GM12878 (cell line): ENCODE data around the gene OLA1. TPM values are rescaled to one million over a fixed set of nuclear protein-coding genes. Genes with fewer than 3 reads are reported as not detected.

Experiments used
- ATAC-seq: fragments of 200-7000 bp; cut with Tn5 transposase; 3 replicates; pipeline ENCODE4 v1.9.1; 2020; ENCODE audit warnings: mild to moderate bottlenecking, moderate library complexity
- BruUV-seq: library from RNA; stranded (reverse); fragments of 400-500 nt; replicated peaks from 2 replicates; lab custom pipeline; 2021; lab: Mats Ljungman, UMichigan
- CTCF ChIA-PET: fragments of 300-600 bp; sonication (Branson Sonifier 250); formaldehyde crosslinking; extraction: SDS; loops from one replicate; lab custom pipeline; 2021; ENCODE audit warnings: inconsistent platforms; lab: Yijun Ruan, JAX
- POLR2A ChIA-PET: fragments of 350-600 bp; formaldehyde crosslinking; extraction: SDS; loops from one replicate; lab custom pipeline; 2021; ENCODE audit warnings: inconsistent platforms; lab: Charles Lee
- RAD21 ChIA-PET: fragments of 300-600 bp; sonication (Branson Sonifier 250); formaldehyde crosslinking; loops from one replicate; lab custom pipeline; 2023; ENCODE audit warnings: antibody characterized with exemption; ENCODE audit not compliant: unreplicated experiment; lab: Charles Lee
- SMC1A ChIA-PET: fragments of 300-600 bp; sonication (Branson Sonifier 250); formaldehyde crosslinking; loops from one replicate; lab custom pipeline; 2023; ENCODE audit not compliant: unreplicated experiment, uncharacterized antibody; lab: Charles Lee
- DNase-seq: peaks from one replicate; pipeline ENCODE4 v3.0.0-alpha.2; 2011; ENCODE audit warnings: low read depth, low spot score
- FAIRE-seq: peaks from 3 replicates; lab custom pipeline; 2011; peaks lifted over from hg19 to GRCh38; lab: Jason Lieb, UNC
- H2AFZ ChIP-seq: 2 replicates; pipeline ENCODE4 v1.6.0; 2011; ENCODE audit warnings: low read depth, low read length, control low read depth; ENCODE audit not compliant: control insufficient read depth
- H3K27ac ChIP-seq: 2 replicates; pipeline ENCODE4 v1.5.1; 2011; ENCODE audit warnings: control low read depth; ENCODE audit not compliant: control insufficient read depth, insufficient read depth
- H3K27me3 ChIP-seq, 2 experiments: replicated peaks in 1 of 2; 2 replicates each; pipeline versions ENCODE4 v1.6.0 to v1.6.1; 2011; ENCODE audit warnings: low read length in 1 of 2; ENCODE audit not compliant: control insufficient read depth in 2 of 2, insufficient read depth in 2 of 2
- H3K36me3 ChIP-seq, 2 experiments: 2 replicates each; pipeline ENCODE4 v1.5.1; 2011; ENCODE audit warnings: low read length in 1 of 2; ENCODE audit not compliant: control insufficient read depth in 2 of 2, insufficient read depth in 2 of 2
- H3K4me1 ChIP-seq: 2 replicates; pipeline ENCODE4 v1.6.1; 2011; ENCODE audit warnings: mild to moderate bottlenecking, low read length, moderate library complexity, mixed read lengths; ENCODE audit not compliant: control insufficient read depth, insufficient read depth
- H3K4me2 ChIP-seq: 2 replicates; pipeline ENCODE4 v1.6.0; 2011; ENCODE audit warnings: control low read depth; ENCODE audit not compliant: control insufficient read depth, insufficient read depth
- H3K4me3 ChIP-seq: fragments of 200-600 bp; sonication (generic); 2 replicates; pipeline ENCODE4 v1.5.1; 2016
- H3K79me2 ChIP-seq: 2 replicates; pipeline ENCODE4 v1.6.0; 2011; ENCODE audit warnings: low read length; ENCODE audit not compliant: control insufficient read depth, insufficient read depth
- H3K9ac ChIP-seq: 2 replicates; pipeline ENCODE4 v1.8.0; 2011; ENCODE audit warnings: low read length, control low read depth, mixed read lengths; ENCODE audit not compliant: control insufficient read depth, insufficient read depth
- H3K9me3 ChIP-seq: replicated peaks from 3 replicates; pipeline ENCODE4 v1.5.1; 2011; ENCODE audit warnings: mild to moderate bottlenecking, low read length; ENCODE audit not compliant: control insufficient read depth, insufficient read depth
- H4K20me1 ChIP-seq: 2 replicates; pipeline ENCODE4 v1.6.0; 2011; ENCODE audit not compliant: control insufficient read depth, insufficient read depth
- ASH2L ChIP-seq: fragments of 300-600, 200-600 bp; sonication (generic); IDR thresholded peaks from 2 replicates; pipeline ENCODE4 v1.6.1; 2017; ENCODE audit warnings: low read depth, mild to moderate bottlenecking, borderline replicate concordance
- TBL1XR1 ChIP-seq: IDR thresholded peaks from 2 replicates; pipeline ENCODE4 v1.6.1; 2012; ENCODE audit warnings: low read depth, low read length, improper control_type of control experiment
- WGBS: methylation state at CpG from one replicate; pipeline ENCODE4 v1.1.6; 2016; ENCODE audit warnings: low lambda C conversion rate; ENCODE audit not compliant: insufficient replicate concordance, insufficient coverage; ENCODE audit errors: missing lambda C conversion rate; 5-methylcytosine and 5-hydroxymethylcytosine counted together
- in situ Hi-C: fragments of 300-500 bp; cut with MboI; formaldehyde crosslinking; loops from 9 replicates; pipeline ENCODE4 v1.14.3; 2018; ENCODE audit warnings: mixed read lengths
- intact Hi-C: fragments of 100-400 bp; cut with micrococcal nuclease; formaldehyde crosslinking; loops from one replicate; pipeline ENCODE4 v1.14.2; 2022; ENCODE audit not compliant: unreplicated experiment
- polyA plus RNA-seq, 11 experiments: library from polyadenylated mRNA; depleted of rRNA in 4 of 11; unstranded in 6 of 11; stranded (reverse) in 5 of 11; fragments of >200 nt; fragmentation: Nextera tagmentation in 4 of 11; fragmentation: Illumina TruSeq in 1 of 11; extraction: Ambion mirVana in 4 of 11; extraction: Trizol in 1 of 11; gene quantifications; 1 replicate in 1 of 11; 2 replicates in 10 of 11; pipeline versions ENCODE4 v1.2.1 to v1.2.3, GENCODE V29; 2011 to 2016; ENCODE audit warnings: inconsistent platforms in 2 of 11, missing spikeins in 2 of 11, low read depth in 1 of 11
- total RNA-seq, 4 experiments: library from RNA; depleted of rRNA in 3 of 4; stranded (reverse); fragments of >200 nt in 3 of 4; fragmentation: Illumina TruSeq in 1 of 4; extraction: Trizol in 1 of 4; gene quantifications; 2 replicates each; pipeline versions ENCODE4 v1.2.1 to v1.2.3, GENCODE V29; 2013 to 2021
- TF ChIP-seq, protein P1 (sequence below): fragments of 450-650 bp; IDR thresholded peaks from 2 replicates; pipeline ENCODE4 v1.6.1; 2016; ENCODE audit warnings: mild to moderate bottlenecking, moderate library complexity, borderline replicate concordance

Gene OLA1
- total and polyA plus RNA-seq, 10 of the 15 experiments (the other 5 are each of a cell fraction or from before 2014, with no cell fraction given): 107 to 238 (median 142) TPM

DNA sequence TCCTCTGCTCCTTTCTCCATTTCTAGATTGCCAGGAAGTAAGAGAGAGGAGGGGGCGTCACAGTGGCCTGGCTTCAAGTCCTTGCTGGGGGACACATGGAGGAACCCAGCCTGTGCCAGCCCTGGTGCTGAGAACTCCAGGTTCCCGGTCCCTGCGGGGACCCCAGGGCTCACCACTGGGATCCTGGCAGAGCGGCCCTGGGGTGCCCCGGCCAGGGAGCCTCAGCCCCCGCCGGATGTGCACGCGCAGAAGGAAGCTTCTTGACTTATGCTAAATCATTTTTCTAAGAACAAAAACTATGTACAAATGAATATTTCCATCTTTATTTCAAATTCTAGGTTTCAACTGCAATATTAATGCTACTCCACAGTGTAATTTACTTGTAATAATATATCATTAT, 200.6 kb downstream of the OLA1 start:
- Histone ChIP-seq H4K20me1 (no peaks in the 10 kb centered on the region), H3K4me3 (no peak overlapping the region), H3K36me3 (no peaks in the 10 kb centered on the region), H3K27me3 (no peaks in the 10 kb centered on the region; a peak in 1 of 4 replicates), H3K9me3 (no peaks in the 10 kb centered on the region; the same call in 1 of the 3 replicates), H3K27ac (no peak overlapping the region), H2AFZ (no peak overlapping the region), H3K79me2 (no peaks in the 10 kb centered on the region), H3K4me2 (no peak overlapping the region), H3K9ac (no peak overlapping the region), H3K4me1 (peaks cover 7% of the 10 kb centered on the region)
- ChIA-PET SMC1A (interaction anchor here (1.4 kb wide), 1 partner anchor 164 kb away, joined by 3 read pairs; no protein-coding TSS in a partner anchor), RAD21 (no interaction called here), CTCF (interaction anchor here (1.2 kb wide), 1 partner anchor 10 kb away, joined by 3 read pairs; no protein-coding TSS in a partner anchor), POLR2A (interaction anchor here (0.5 kb wide), 1 partner anchor 21 kb away, joined by 7 read pairs; no protein-coding TSS in a partner anchor)
- in situ Hi-C loops (loop anchor here (10.0 kb wide), 1 partner anchor 643 kb away; no protein-coding TSS in a partner anchor), intact Hi-C loops (loop anchor here (10.0 kb wide), 1 partner anchor 293 kb away; no protein-coding TSS in a partner anchor)
- no peak for ATAC-seq
- no peak for TF ChIP-seq TBL1XR1
- no peak for TF ChIP-seq ASH2L
- TF ChIP-seq, protein P1, sequence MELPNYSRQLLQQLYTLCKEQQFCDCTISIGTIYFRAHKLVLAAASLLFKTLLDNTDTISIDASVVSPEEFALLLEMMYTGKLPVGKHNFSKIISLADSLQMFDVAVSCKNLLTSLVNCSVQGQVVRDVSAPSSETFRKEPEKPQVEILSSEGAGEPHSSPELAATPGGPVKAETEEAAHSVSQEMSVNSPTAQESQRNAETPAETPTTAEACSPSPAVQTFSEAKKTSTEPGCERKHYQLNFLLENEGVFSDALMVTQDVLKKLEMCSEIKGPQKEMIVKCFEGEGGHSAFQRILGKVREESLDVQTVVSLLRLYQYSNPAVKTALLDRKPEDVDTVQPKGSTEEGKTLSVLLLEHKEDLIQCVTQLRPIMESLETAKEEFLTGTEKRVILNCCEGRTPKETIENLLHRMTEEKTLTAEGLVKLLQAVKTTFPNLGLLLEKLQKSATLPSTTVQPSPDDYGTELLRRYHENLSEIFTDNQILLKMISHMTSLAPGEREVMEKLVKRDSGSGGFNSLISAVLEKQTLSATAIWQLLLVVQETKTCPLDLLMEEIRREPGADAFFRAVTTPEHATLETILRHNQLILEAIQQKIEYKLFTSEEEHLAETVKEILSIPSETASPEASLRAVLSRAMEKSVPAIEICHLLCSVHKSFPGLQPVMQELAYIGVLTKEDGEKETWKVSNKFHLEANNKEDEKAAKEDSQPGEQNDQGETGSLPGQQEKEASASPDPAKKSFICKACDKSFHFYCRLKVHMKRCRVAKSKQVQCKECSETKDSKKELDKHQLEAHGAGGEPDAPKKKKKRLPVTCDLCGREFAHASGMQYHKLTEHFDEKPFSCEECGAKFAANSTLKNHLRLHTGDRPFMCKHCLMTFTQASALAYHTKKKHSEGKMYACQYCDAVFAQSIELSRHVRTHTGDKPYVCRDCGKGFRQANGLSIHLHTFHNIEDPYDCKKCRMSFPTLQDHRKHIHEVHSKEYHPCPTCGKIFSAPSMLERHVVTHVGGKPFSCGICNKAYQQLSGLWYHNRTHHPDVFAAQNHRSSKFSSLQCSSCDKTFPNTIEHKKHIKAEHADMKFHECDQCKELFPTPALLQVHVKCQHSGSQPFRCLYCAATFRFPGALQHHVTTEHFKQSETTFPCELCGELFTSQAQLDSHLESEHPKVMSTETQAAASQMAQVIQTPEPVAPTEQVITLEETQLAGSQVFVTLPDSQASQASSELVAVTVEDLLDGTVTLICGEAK: no peak
- BruUV-seq: no TSS peak
- DNase-seq: no peak
- WGBS: 96% methylated on average over 9 of the region's 9 CpGs
- FAIRE-seq: no peak
